Measurements from ENCODE around the gene LMOD3. TPM values are rescaled to one million over a fixed set of nuclear protein-coding genes. Genes with fewer than 3 reads are reported as not detected.

The LMOD3 gene
- total RNA-seq, 2 donors from 2014 or later = not detected

- Mint-ChIP-seq H3K9me3 (peaks cover 0 to 1% of the 10 kb centered on the region in 2 donors), H3K4me1 (ENCODE audit: low read depth) (peaks cover 84% of the 10 kb centered on the region), H3K27me3 (ENCODE audit: low read depth) (no peaks in the 10 kb centered on the region), H3K36me3 (ENCODE audit: insufficient read depth in 2 of 2) (peaks cover 14 to 40% of the 10 kb centered on the region in 2 donors), H3K4me3 (peak overlapping the region; percentile 34 to 45), H3K27ac (peak overlapping the region; percentile 94)
- DNase-seq = no peak
- no peak for ATAC-seq (replicated peaks in 1 of 2)
Measured at GRCh38 chr3:69097407-69098086, 24.8 kb downstream of the LMOD3 start.

GRCh38 chr3:69096299-69096698, 26.1 kb downstream of the LMOD3 start:
- peaks cover 86% of the 10 kb centered on the region for H3K4me1 Mint-ChIP-seq (ENCODE audit: low read depth)
- no peak for DNase-seq
- peak overlapping the region; percentile 79 to 86 for H3K4me3 Mint-ChIP-seq
- H3K36me3 Mint-ChIP-seq (ENCODE audit: insufficient read depth in 2 of 2) = peaks cover 11 to 39% of the 10 kb centered on the region in 2 donors
- no peak for ATAC-seq (replicated peaks in 1 of 2)
- H3K9me3 Mint-ChIP-seq = peaks cover 0 to 1% of the 10 kb centered on the region in 2 donors
- H3K27ac Mint-ChIP-seq = peak overlapping the region; percentile 98
- H3K27me3 Mint-ChIP-seq (ENCODE audit: low read depth) = no peaks in the 10 kb centered on the region

GRCh38 chr3:69095636-69096035, 26.8 kb downstream of the LMOD3 start:
- ATAC-seq (replicated peaks in 1 of 2) (peak; percentile 31 to 37), DNase-seq (peak in 1 of 2 donors; percentile 23)
- Mint-ChIP-seq H3K4me1 (ENCODE audit: low read depth) (peaks cover 91% of the 10 kb centered on the region), H3K36me3 (ENCODE audit: insufficient read depth in 2 of 2) (peaks cover 11 to 42% of the 10 kb centered on the region in 2 donors), H3K9me3 (peaks cover 0 to 1% of the 10 kb centered on the region in 2 donors), H3K4me3 (peak overlapping the region; percentile 79 to 86), H3K27ac (peak overlapping the region; percentile 98), H3K27me3 (ENCODE audit: low read depth) (no peaks in the 10 kb centered on the region)

- peaks cover 11 to 35% of the 10 kb centered on the region in 2 donors for H3K36me3 Mint-ChIP-seq (ENCODE audit: insufficient read depth in 2 of 2)
- H3K4me3 Mint-ChIP-seq = peak overlapping the region; percentile 71 to 92
- H3K9me3 Mint-ChIP-seq = peaks cover 0 to 1% of the 10 kb centered on the region in 2 donors
- H3K27ac Mint-ChIP-seq = peak overlapping the region; percentile 100
- DNase-seq = no peak
- H3K4me1 Mint-ChIP-seq (ENCODE audit: low read depth) = peaks cover 92% of the 10 kb centered on the region
- no peaks in the 10 kb centered on the region for H3K27me3 Mint-ChIP-seq (ENCODE audit: low read depth)
- peak; percentile 25 to 57 for ATAC-seq (replicated peaks in 1 of 2)
Measured at GRCh38 chr3:69094467-69095205, 27.8 kb downstream of the LMOD3 start.

GRCh38 chr3:69092030-69092516, 30.3 kb downstream of the LMOD3 start:
- DNase-seq (peak; percentile 35 to 42), ATAC-seq (replicated peaks in 1 of 2) (peak; percentile 71 to 73)
- Mint-ChIP-seq H3K4me1 (ENCODE audit: low read depth) (peaks cover 91% of the 10 kb centered on the region), H3K9me3 (no peaks in the 10 kb centered on the region), H3K36me3 (ENCODE audit: insufficient read depth in 2 of 2) (peaks cover 8 to 28% of the 10 kb centered on the region in 2 donors), H3K4me3 (peak overlapping the region; percentile 71 to 92), H3K27ac (peak overlapping the region; percentile 100), H3K27me3 (ENCODE audit: low read depth) (no peaks in the 10 kb centered on the region)

GRCh38 chr3:69091389-69092029, 30.9 kb downstream of the LMOD3 start:
- H3K9me3 Mint-ChIP-seq = no peaks in the 10 kb centered on the region
- peak overlapping the region; percentile 71 to 92 for H3K4me3 Mint-ChIP-seq
- H3K27ac Mint-ChIP-seq = peak overlapping the region; percentile 100
- peak; percentile 3 to 7 for ATAC-seq (replicated peaks in 1 of 2)
- no peaks in the 10 kb centered on the region for H3K27me3 Mint-ChIP-seq (ENCODE audit: low read depth)
- DNase-seq = no peak
- H3K36me3 Mint-ChIP-seq (ENCODE audit: insufficient read depth in 2 of 2) = peaks cover 8 to 28% of the 10 kb centered on the region in 2 donors
- peaks cover 86% of the 10 kb centered on the region for H3K4me1 Mint-ChIP-seq (ENCODE audit: low read depth)

GRCh38 chr3:69090021-69090420, 32.4 kb downstream of the LMOD3 start:
- Mint-ChIP-seq H3K36me3 (ENCODE audit: insufficient read depth in 2 of 2) (peaks cover 13 to 29% of the 10 kb centered on the region in 2 donors), H3K4me3 (peak overlapping the region; percentile 85 to 97), H3K4me1 (ENCODE audit: low read depth) (peaks cover 71% of the 10 kb centered on the region), H3K9me3 (no peaks in the 10 kb centered on the region), H3K27me3 (ENCODE audit: low read depth) (no peaks in the 10 kb centered on the region), H3K27ac (peak overlapping the region; percentile 92)
- ATAC-seq (replicated peaks in 1 of 2) (peak in 1 of 2 donors; percentile 3), DNase-seq (no peak)

- Mint-ChIP-seq H3K4me3 (peak overlapping the region; percentile 85 to 97), H3K27me3 (ENCODE audit: low read depth) (no peaks in the 10 kb centered on the region), H3K36me3 (ENCODE audit: insufficient read depth in 2 of 2) (peaks cover 13 to 21% of the 10 kb centered on the region in 2 donors), H3K27ac (peak overlapping the region; percentile 95), H3K4me1 (ENCODE audit: low read depth) (peaks cover 68% of the 10 kb centered on the region), H3K9me3 (no peaks in the 10 kb centered on the region)
- ATAC-seq (replicated peaks in 1 of 2) = peak in 1 of 2 donors; percentile 21
- DNase-seq = no peak
Measured at GRCh38 chr3:69088063-69088462, 34.3 kb downstream of the LMOD3 start.

GRCh38 chr3:69087030-69087791, 35.2 kb downstream of the LMOD3 start:
- no peaks in the 10 kb centered on the region for H3K27me3 Mint-ChIP-seq (ENCODE audit: low read depth)
- peaks cover 68% of the 10 kb centered on the region for H3K4me1 Mint-ChIP-seq (ENCODE audit: low read depth)
- no peaks in the 10 kb centered on the region for H3K9me3 Mint-ChIP-seq
- H3K27ac Mint-ChIP-seq = peak overlapping the region; percentile 75
- no peak for DNase-seq
- no peak for ATAC-seq (replicated peaks in 1 of 2)
- peak overlapping the region; percentile 75 to 85 for H3K4me3 Mint-ChIP-seq
- peaks cover 13 to 21% of the 10 kb centered on the region in 2 donors for H3K36me3 Mint-ChIP-seq (ENCODE audit: insufficient read depth in 2 of 2)

- ATAC-seq (replicated peaks in 1 of 2) = peak; percentile 28 to 38
- H3K27me3 Mint-ChIP-seq (ENCODE audit: low read depth) = no peaks in the 10 kb centered on the region
Measured at GRCh38 chr3:69085833-69086722, 36.3 kb downstream of the LMOD3 start.

GRCh38 chr3:69085168-69085832, 37.1 kb downstream of the LMOD3 start:
- Mint-ChIP-seq H3K4me3 (peak overlapping the region; percentile 95 to 96), H3K27ac (peak overlapping the region; percentile 96), H3K9me3 (no peaks in the 10 kb centered on the region), H3K36me3 (ENCODE audit: insufficient read depth in 2 of 2) (peaks cover 11 to 13% of the 10 kb centered on the region in 2 donors), H3K27me3 (ENCODE audit: low read depth) (no peaks in the 10 kb centered on the region), H3K4me1 (ENCODE audit: low read depth) (peaks cover 69% of the 10 kb centered on the region)
- DNase-seq = no peak
- no peak for ATAC-seq (replicated peaks in 1 of 2)

More at GRCh38 chr3:69085833-69086722, 36.3 kb downstream of the LMOD3 start:
- H3K4me1 Mint-ChIP-seq (ENCODE audit: low read depth) = peaks cover 68% of the 10 kb centered on the region
- H3K9me3 Mint-ChIP-seq = no peaks in the 10 kb centered on the region
- peak overlapping the region; percentile 95 to 96 for H3K4me3 Mint-ChIP-seq
- peak; percentile 84 for DNase-seq
- H3K27ac Mint-ChIP-seq = peak overlapping the region; percentile 96
- peaks cover 11 to 18% of the 10 kb centered on the region in 2 donors for H3K36me3 Mint-ChIP-seq (ENCODE audit: insufficient read depth in 2 of 2)

Data from activated T-cell treated with anti-CD3 and anti-CD28 coated beads, Interleukin-2, amount 50 U/mL, for 72 hours (primary cell).